Activated naive CD8-positive, alpha-beta T cell (primary cell): ENCODE results near the gene ABHD6.

Source experiments
- H3K27ac Mint-ChIP-seq: one replicate; pipeline ENCODE4 v1.8.0; 2021; ENCODE audit warnings: mixed read lengths
- H3K27me3 Mint-ChIP-seq: one replicate; pipeline ENCODE4 v1.8.0; 2021; ENCODE audit warnings: mixed read lengths
- H3K36me3 Mint-ChIP-seq: one replicate; pipeline ENCODE4 v1.8.0; 2021; ENCODE audit warnings: mixed read lengths
- H3K4me1 Mint-ChIP-seq: one replicate; pipeline ENCODE4 v1.8.0; 2021; ENCODE audit warnings: low read depth, mixed read lengths
- H3K4me3 Mint-ChIP-seq: one replicate; pipeline ENCODE4 v1.8.0; 2021; ENCODE audit warnings: mild to moderate bottlenecking, mixed read lengths
- H3K9me3 Mint-ChIP-seq: one replicate; pipeline ENCODE4 v1.8.0; 2021; ENCODE audit warnings: low read depth, mixed read lengths

The ABHD6 gene

DNA sequence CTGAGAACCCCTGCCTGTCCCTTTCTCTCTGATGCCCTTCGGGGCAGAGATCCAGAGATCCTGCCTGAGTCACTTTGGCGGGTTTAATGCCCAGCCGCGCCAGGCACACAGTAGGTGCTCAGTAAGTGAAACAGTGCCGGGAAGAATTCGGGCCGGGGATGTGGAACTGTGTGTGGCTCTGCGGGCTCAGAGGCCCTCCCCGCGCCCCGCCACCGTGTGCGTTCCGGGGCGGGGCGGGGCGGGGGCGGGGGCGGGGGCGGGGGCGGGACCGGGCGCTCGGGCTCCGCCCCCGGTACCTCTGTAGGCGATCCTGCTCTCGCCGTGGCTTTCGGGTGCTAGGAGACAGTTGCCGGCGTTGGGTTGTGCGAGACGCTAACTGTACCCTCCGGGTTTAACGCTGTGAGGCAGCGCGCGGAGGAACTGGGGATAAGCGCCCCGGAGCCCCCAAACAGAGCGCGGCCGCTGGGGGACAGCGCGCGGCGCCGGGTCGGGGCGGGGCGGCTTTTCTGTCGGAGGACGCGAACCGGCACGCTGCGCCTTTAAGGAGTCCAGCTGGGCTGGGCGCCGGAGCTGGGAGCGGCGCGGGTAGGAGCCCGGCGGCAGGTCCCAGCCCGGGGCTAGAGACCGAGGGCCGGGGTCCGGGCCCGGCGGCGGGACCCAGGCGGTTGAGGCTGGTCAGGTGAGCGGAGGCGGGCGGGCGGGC, at the start of gene ABHD6:
ABHD6 (plus strand) TSS at position 555 of the 703 bp plus-strand sequence. CDS start 18,795 bp downstream, outside the sequence.
- peaks cover 3% of the 10 kb centered on the region for H3K27me3 Mint-ChIP-seq
- peak within 1 kb of the TSS; percentile 61 for H3K27ac Mint-ChIP-seq
- H3K4me3 Mint-ChIP-seq: peak within 1 kb of the TSS; percentile 94
- peaks cover 12% of the 10 kb centered on the region for H3K4me1 Mint-ChIP-seq
- H3K36me3 Mint-ChIP-seq: no peaks in the 10 kb centered on the region
- H3K9me3 Mint-ChIP-seq: no peaks in the 10 kb centered on the region

- Mint-ChIP-seq H3K4me1 (peaks cover 2% of the 10 kb centered on the region), H3K36me3 (no peaks in the 10 kb centered on the region)
Measured at GRCh38 chr3:58188173-58188564, 49.4 kb upstream of the ABHD6 start.

GRCh38 chr3:58188921-58189451, 48.6 kb upstream of the ABHD6 start:
- Mint-ChIP-seq H3K27ac (no peak overlapping the region), H3K9me3 (no peaks in the 10 kb centered on the region)

More at GRCh38 chr3:58188173-58188564, 49.4 kb upstream of the ABHD6 start:
- Mint-ChIP-seq H3K4me3 (no peak overlapping the region), H3K9me3 (no peaks in the 10 kb centered on the region), H3K27me3 (no peaks in the 10 kb centered on the region), H3K27ac (no peak overlapping the region)

DNA sequence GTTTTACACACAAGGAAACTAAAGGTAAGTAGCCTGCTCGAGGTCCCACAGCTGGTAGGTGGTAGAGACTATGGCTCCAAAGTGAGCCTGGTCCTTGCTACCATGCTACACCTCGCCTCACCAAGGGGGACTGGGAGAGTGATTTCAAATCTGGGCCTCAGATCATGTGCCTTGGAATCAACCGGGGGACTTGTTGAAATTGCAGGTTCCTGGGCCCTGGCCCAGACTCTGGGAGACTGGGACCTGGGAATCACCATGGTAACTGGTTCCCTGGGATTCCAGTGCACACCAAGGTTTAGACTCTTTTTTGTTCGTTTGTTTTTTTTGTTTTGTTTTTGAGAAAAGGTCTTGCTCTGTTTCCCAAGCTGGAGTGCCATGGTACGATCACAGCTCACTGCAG, 47.9 kb upstream of the ABHD6 start:
- Mint-ChIP-seq H3K9me3 (no peaks in the 10 kb centered on the region), H3K4me1 (peaks cover 2% of the 10 kb centered on the region), H3K36me3 (no peaks in the 10 kb centered on the region), H3K27ac (no peak overlapping the region), H3K4me3 (no peak overlapping the region), H3K27me3 (no peaks in the 10 kb centered on the region)

More at GRCh38 chr3:58188921-58189451, 48.6 kb upstream of the ABHD6 start:
- Mint-ChIP-seq H3K4me1 (peaks cover 2% of the 10 kb centered on the region), H3K4me3 (no peak overlapping the region), H3K36me3 (no peaks in the 10 kb centered on the region), H3K27me3 (no peaks in the 10 kb centered on the region)

DNA sequence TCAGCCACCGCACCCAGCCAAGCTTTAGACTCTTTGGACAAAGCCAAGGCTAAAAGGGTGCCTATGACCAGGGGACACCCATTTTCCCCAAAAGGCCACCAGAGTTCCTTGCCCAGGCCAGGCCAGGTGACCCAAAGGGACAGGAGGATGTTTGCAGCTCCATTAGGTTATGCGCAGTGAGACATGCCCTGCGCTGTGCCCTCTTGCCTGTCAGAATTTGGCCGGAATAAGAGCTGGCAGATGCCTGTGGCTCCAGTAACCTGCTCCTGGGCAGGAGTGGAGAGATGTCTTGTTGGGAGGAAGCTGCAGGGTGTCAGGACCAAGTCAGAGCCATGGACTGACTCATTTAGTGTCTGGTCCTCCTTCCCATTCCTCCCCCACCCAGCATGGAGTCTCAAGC, 47.3 kb upstream of the ABHD6 start:
- Mint-ChIP-seq H3K27me3 (no peaks in the 10 kb centered on the region), H3K9me3 (no peaks in the 10 kb centered on the region), H3K27ac (no peak overlapping the region), H3K4me3 (no peak overlapping the region), H3K36me3 (no peaks in the 10 kb centered on the region), H3K4me1 (peaks cover 2% of the 10 kb centered on the region)

GRCh38 chr3:58190882-58191281, 46.7 kb upstream of the ABHD6 start:
- no peaks in the 10 kb centered on the region for H3K27me3 Mint-ChIP-seq
- no peaks in the 10 kb centered on the region for H3K9me3 Mint-ChIP-seq
- H3K36me3 Mint-ChIP-seq: no peaks in the 10 kb centered on the region
- H3K4me3 Mint-ChIP-seq: no peak overlapping the region
- H3K27ac Mint-ChIP-seq: no peak overlapping the region
- peaks cover 2% of the 10 kb centered on the region for H3K4me1 Mint-ChIP-seq

DNA sequence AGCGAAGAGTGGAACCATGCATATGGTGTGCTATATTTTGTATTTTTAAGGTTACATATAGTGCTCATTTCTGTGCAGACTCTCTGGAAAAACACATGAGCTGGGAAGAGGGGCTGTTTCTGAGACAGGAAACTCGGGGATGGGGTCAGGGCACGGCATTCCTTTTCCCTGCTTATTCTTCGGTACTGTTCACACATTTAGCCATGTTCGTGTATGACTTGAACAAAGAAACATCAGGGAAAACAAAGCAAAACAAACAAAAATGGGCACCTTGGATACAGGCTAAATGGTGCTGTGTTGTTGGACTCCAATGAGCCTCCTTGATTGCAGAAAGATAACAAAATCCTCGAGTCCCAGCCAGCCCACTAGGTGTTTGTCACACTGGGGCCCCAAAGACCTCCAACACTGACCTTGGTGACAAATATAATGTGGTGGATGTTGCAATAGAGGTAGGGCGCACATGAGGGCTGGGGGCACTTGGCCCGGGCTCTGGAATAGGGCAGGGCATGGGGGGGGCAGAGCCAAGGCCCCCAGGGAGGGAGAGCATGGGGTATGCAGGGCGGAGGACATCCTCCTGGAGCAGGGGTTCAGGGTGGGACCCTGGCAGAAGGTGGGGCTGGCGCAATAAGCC, 46.1 kb upstream of the ABHD6 start:
- Mint-ChIP-seq H3K9me3 (no peaks in the 10 kb centered on the region), H3K27me3 (no peaks in the 10 kb centered on the region), H3K4me1 (peaks cover 2% of the 10 kb centered on the region), H3K4me3 (no peak overlapping the region), H3K36me3 (no peaks in the 10 kb centered on the region), H3K27ac (no peak overlapping the region)

DNA sequence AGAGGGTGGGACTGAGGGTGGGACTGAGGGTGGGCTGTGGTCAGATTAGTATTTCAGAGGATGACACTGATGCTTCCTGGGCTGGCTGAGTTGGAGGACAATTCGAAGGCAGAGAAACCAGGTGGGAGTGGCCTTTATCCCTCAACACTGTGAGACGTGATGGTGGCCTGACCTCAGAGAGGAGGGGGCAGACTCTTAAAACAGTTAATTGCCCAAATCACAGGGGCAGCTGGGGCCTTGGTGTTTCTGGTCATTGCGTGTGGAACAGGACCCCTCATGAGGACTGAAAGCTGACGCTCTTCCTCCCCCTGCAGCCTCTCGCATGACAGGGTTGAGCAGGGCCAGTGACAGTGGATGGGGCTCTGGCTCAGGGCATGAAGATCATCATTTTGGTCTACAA, 45.5 kb upstream of the ABHD6 start:
- Mint-ChIP-seq H3K4me1 (peaks cover 2% of the 10 kb centered on the region), H3K27me3 (no peaks in the 10 kb centered on the region), H3K4me3 (no peak overlapping the region), H3K36me3 (no peaks in the 10 kb centered on the region), H3K9me3 (no peaks in the 10 kb centered on the region), H3K27ac (no peak overlapping the region)

GRCh38 chr3:58193682-58194407, 43.7 kb upstream of the ABHD6 start:
- no peak overlapping the region for H3K4me3 Mint-ChIP-seq
- H3K36me3 Mint-ChIP-seq: no peaks in the 10 kb centered on the region
- no peaks in the 10 kb centered on the region for H3K27me3 Mint-ChIP-seq
- no peaks in the 10 kb centered on the region for H3K9me3 Mint-ChIP-seq
- H3K4me1 Mint-ChIP-seq: no peaks in the 10 kb centered on the region
- no peak overlapping the region for H3K27ac Mint-ChIP-seq

DNA sequence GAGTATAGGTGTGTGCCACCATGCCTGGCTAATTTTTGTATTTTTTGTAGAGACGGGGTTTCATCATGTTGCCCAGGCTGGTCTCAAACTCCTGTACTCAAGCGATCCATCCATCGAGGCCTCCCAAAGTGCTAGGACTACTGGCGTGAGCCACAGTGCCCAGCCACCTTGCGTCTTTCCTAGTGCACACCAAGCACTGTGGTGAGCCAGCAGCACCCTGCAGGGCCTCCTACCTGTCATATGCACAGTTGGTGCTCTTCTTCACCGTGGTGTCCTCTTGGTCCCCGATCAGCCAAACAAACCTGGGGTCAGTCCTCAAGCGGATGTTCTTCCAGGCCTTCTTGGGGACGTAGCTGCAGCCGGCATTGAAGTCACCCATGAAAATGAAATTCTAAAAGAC, 40.0 kb upstream of the ABHD6 start:
- no peak overlapping the region for H3K27ac Mint-ChIP-seq

DNA sequence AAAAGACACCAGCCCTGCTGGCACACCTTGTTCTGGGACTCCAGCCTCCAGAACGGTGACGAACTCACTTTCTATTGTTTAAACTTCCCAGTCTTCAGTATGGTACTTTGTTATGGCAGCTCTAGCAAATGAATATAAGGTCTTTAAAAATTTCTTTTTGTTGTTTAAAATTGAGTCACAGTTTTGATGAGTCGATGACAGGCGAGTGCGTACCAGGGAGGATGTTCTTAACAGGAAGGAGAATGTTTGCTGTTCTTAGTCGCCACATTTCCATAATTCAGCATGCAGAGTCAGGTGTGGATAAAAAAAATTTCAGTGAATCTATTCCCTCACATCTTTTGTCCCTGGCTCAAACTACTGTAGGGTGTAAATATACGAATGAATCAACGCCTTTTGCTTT, 39.2 kb upstream of the ABHD6 start:
- peaks cover 5% of the 10 kb centered on the region for H3K27me3 Mint-ChIP-seq
- H3K4me1 Mint-ChIP-seq: peaks cover 10% of the 10 kb centered on the region
- H3K4me3 Mint-ChIP-seq: no peak overlapping the region
- no peak overlapping the region for H3K27ac Mint-ChIP-seq
- H3K9me3 Mint-ChIP-seq: peaks cover 4% of the 10 kb centered on the region
- H3K36me3 Mint-ChIP-seq: peaks cover 6% of the 10 kb centered on the region

More for the DNA sequence above, 40.0 kb upstream of the ABHD6 start:
- Mint-ChIP-seq H3K4me1 (peaks cover 10% of the 10 kb centered on the region), H3K27me3 (peaks cover 3% of the 10 kb centered on the region), H3K36me3 (peaks cover 4% of the 10 kb centered on the region), H3K4me3 (no peak overlapping the region), H3K9me3 (peaks cover 4% of the 10 kb centered on the region)

DNA sequence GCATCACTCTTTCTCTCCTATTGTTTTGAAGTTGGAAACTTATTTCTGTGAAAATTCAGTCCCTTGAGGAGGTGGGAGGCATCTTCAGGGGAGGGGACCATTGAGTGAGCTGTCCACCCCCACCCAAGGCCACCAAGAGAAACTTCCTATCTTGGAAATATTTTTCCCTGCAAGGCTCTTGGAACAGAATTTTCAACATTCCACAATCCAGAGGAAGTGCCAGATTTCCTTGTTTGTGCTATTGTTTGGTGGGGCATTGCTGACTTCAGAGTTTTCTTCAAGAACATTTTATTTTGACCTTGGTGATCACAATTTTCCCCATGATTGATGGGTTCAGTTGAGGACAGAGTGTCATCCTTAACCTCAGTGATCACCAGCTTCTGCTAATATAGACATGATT, 38.8 kb upstream of the ABHD6 start:
- Mint-ChIP-seq H3K27ac (no peak overlapping the region), H3K27me3 (peaks cover 5% of the 10 kb centered on the region), H3K4me1 (peaks cover 10% of the 10 kb centered on the region), H3K4me3 (no peak overlapping the region), H3K9me3 (peaks cover 4% of the 10 kb centered on the region), H3K36me3 (peaks cover 6% of the 10 kb centered on the region)

GRCh38 chr3:58200121-58200709, 37.4 kb upstream of the ABHD6 start:
- Mint-ChIP-seq H3K36me3 (peaks cover 6% of the 10 kb centered on the region), H3K9me3 (peaks cover 4% of the 10 kb centered on the region), H3K27me3 (peaks cover 5% of the 10 kb centered on the region), H3K4me3 (no peak overlapping the region), H3K4me1 (peaks cover 10% of the 10 kb centered on the region), H3K27ac (no peak overlapping the region)

DNA sequence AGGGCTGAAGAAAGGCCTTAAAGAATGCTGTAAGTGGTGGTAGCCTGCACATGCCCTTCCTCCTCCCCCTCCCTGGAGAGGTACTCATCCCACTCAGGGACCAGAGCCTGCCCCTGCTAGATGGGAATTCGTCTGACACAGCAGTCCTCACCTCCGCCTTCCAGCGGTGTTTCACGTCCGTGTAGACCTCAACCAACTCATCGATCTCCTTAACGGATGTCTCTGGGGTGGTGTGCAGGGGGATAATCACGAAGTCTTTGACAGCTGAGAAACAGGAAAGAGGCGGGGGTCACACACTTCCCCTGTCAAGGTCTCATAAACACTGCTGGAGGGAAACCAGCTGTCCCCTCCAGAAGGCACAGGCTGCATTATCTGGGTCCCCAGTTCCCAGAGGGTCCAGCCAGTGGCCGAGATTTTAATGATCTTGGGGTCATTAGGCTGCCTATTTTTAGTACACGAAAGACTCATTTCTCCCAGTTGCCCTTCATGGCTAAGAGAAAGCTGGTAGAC, 36.7 kb upstream of the ABHD6 start:
- peaks cover 5% of the 10 kb centered on the region for H3K27me3 Mint-ChIP-seq
- no peak overlapping the region for H3K4me3 Mint-ChIP-seq
- peaks cover 4% of the 10 kb centered on the region for H3K9me3 Mint-ChIP-seq
- H3K27ac Mint-ChIP-seq: no peak overlapping the region
- peaks cover 10% of the 10 kb centered on the region for H3K4me1 Mint-ChIP-seq
- peaks cover 6% of the 10 kb centered on the region for H3K36me3 Mint-ChIP-seq
